Spinal cord (tissue), 10 donors: ENCODE results near the gene OCIAD1. TPM values are rescaled to one million over a fixed set of nuclear protein-coding genes. Genes with fewer than 3 reads are reported as not detected.

Source experiments
- DNase-seq, 6 donors: peaks; one replicate each; pipeline versions ENCODE4 v3.0.0 to v3.0.0-alpha.2; 2013 to 2015; ENCODE audit warnings: low spot score in 6 of 6, low read depth in 4 of 6
- H3K27ac ChIP-seq: one replicate; pipeline ENCODE4 v1.5.1; 2013; ENCODE audit warnings: low read depth, low read length, control low read depth
- H3K27me3 ChIP-seq: one replicate; pipeline ENCODE4 v1.6.1; 2013; ENCODE audit warnings: low read length; ENCODE audit not compliant: control insufficient read depth, insufficient read depth
- H3K36me3 ChIP-seq: one replicate; pipeline ENCODE4 v1.6.1; 2013; ENCODE audit warnings: low read length; ENCODE audit not compliant: control insufficient read depth, insufficient read depth
- H3K4me1 ChIP-seq: one replicate; pipeline ENCODE4 v1.6.1; 2013; ENCODE audit warnings: low read length; ENCODE audit not compliant: control insufficient read depth, insufficient read depth
- H3K4me3 ChIP-seq: one replicate; pipeline ENCODE4 v1.5.1; 2013; ENCODE audit warnings: low read depth, low read length, control low read depth
- H3K9me3 ChIP-seq: one replicate; pipeline ENCODE4 v1.6.1; 2013; ENCODE audit warnings: low read length; ENCODE audit not compliant: control insufficient read depth, insufficient read depth
- WGBS: methylation state at CpG from one replicate; pipeline ENCODE4 v1.1.5; 2013; ENCODE audit warnings: missing lambda C conversion rate; ENCODE audit not compliant: insufficient coverage; 5-methylcytosine and 5-hydroxymethylcytosine counted together
- long read RNA-seq, 4 donors: transcript quantifications; one replicate each; lab custom pipeline, GENCODE V29; 2026
- polyA plus RNA-seq, 2 donors: library from polyadenylated mRNA; unstranded; fragments of 120-200 nt; gene quantifications; one replicate each; pipeline ENCODE4 v1.2.1, GENCODE V29; 2013; ENCODE audit not compliant: insufficient read length in 2 of 2
- total RNA-seq, 2 donors: library from RNA; depleted of rRNA in 1 of 2; stranded (reverse); fragments of 120-200 nt in 1 of 2; fragments of >200 nt in 1 of 2; gene quantifications; one replicate each; pipeline versions ENCODE4 v1.2.3 to v1.2.4, GENCODE V29; 2013 to 2014
- donor health status: healthy.

Gene OCIAD1
- total RNA-seq (100 to 1,000 TPM; 193 to 262 TPM), polyA plus RNA-seq (100 to 1,000 TPM; 354 to 389 TPM)
- long read RNA-seq, donor 1, transcript OCIAD1-201 (9 exons, 1,414 nt), result minor isoform, 28 of 318 reads
- long read RNA-seq, donor 1, transcript OCIAD1-203 (8 exons, 1,306 nt), result major isoform, 30 of 318 reads
- long read RNA-seq, donor 1, transcript OCIAD1-222 (7 exons, 688 nt), result minor isoform, 12 of 318 reads
- long read RNA-seq, donor 1, transcript OCIAD1-202 (9 exons, 1,594 nt), result minor isoform, 16 of 318 reads
- long read RNA-seq, donor 1, partial matches to known transcripts, result 69 of 318 reads
- long read RNA-seq, donor 1, other reads (novel, unspliced or antisense), result 143 of 318 reads
- long read RNA-seq, donor 2, transcript OCIAD1-201 (9 exons, 1,414 nt), result minor isoform, 5 of 29 reads
- long read RNA-seq, donor 2, transcript OCIAD1-203 (8 exons, 1,306 nt), result major isoform, 6 of 29 reads
- long read RNA-seq, donor 2, partial matches to known transcripts, result 0 of 29 reads
- long read RNA-seq, donor 2, other reads (novel, unspliced or antisense), result 7 of 29 reads
- long read RNA-seq, donor 3, transcript OCIAD1-222 (7 exons, 688 nt), result minor isoform, 6 of 71 reads
- long read RNA-seq, donor 3, transcript OCIAD1-202 (9 exons, 1,594 nt), result minor isoform, 7 of 71 reads
- long read RNA-seq, donor 3, transcript OCIAD1-201 (9 exons, 1,414 nt), result major isoform, 22 of 71 reads
- long read RNA-seq, donor 3, transcript OCIAD1-203 (8 exons, 1,306 nt), result minor isoform, 14 of 71 reads
- long read RNA-seq, donor 3, partial matches to known transcripts, result 6 of 71 reads
- long read RNA-seq, donor 3, other reads (novel, unspliced or antisense), result 10 of 71 reads
- long read RNA-seq, donor 4, transcript OCIAD1-202 (9 exons, 1,594 nt), result minor isoform, 15 of 140 reads
- long read RNA-seq, donor 4, transcript OCIAD1-206 (2 exons, 1,916 nt), result minor isoform, 15 of 140 reads
- long read RNA-seq, donor 4, transcript OCIAD1-201 (9 exons, 1,414 nt), result major isoform, 59 of 140 reads
- long read RNA-seq, donor 4, transcript OCIAD1-222 (7 exons, 688 nt), result minor isoform, 17 of 140 reads
- long read RNA-seq, donor 4, partial matches to known transcripts, result 24 of 140 reads
- long read RNA-seq, donor 4, other reads (novel, unspliced or antisense), result 0 of 140 reads

DNA sequence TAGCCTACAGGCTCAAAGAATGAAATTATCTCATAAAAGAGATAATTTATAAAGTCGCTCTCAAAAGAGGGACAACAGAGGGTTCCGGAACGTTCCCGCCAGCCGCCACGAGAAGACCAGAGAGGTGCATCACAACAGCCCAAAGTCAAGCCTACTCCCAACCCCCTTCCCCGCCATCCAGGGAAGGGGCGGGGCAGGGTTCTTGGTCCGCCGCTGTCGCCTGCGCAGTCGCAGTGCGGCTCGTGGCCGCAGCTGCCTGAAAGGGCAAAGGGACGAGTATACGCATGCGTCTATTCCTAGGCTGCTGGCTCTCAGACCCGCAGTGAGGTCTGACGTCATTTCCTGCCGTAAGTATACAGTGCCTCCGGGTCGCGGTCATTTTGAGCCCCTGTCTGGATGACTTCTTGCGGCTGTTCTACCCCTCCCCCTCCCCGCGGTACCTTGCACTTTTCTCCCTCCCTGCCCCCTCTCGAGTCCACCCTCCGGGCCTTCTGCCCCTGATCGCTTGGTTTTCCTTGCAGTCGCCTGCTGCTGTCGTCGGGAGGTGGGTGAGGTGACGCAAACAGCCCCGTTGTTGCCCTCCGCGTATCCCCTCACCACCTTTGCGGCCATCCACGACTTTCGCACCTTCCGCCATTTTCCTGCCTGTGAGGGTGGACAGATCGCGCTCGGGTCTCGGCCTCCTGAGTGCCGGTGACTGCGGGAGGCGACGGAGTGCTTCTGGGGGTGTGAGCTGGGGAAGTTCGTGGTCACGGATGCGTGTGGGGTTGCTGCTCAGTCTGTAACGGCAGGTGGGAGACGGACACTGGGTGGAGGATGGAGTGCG, at the start of gene OCIAD1:
Gene OCIAD1, plus strand, starts transcription at position 383 of the 826 bp plus-strand sequence. CDS start 1,537 bp downstream, outside the sequence.
- Histone ChIP-seq H3K4me3 (peak within 1 kb of the TSS; percentile 90), H3K9me3 (no peaks in the 10 kb centered on the region), H3K27ac (peak within 1 kb of the TSS; percentile 95), H3K27me3 (no peaks in the 10 kb centered on the region), H3K36me3 (peaks cover 22% of the 10 kb centered on the region), H3K4me1 (peaks cover 7% of the 10 kb centered on the region)
- under 1% methylated on average over 53 of the region's 56 CpGs for WGBS
- peak; percentile 95 to 100 (median 99) for DNase-seq

DNA sequence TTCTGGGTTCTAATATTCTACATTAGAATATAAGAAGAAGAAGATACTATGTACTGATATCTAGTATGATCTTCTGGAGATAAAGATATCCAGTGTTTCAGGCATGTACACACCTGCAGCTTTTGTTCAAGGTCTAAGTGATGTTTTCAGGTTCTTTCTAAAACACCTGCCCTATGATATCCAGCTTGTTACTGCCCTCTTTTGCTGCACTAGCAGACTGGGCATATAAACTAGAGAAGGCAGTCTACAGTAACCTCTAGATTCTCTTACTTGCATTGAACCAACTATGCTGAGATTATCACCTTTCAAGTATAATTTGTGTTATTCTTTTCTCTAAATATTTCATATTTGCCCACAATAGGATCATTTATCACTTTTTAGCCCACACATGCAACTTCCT, 48.9 kb upstream of the OCIAD1 start:
- Histone ChIP-seq H3K36me3 (no peaks in the 10 kb centered on the region), H3K9me3 (no peaks in the 10 kb centered on the region), H3K27ac (no peak overlapping the region), H3K27me3 (no peaks in the 10 kb centered on the region), H3K4me3 (no peak overlapping the region), H3K4me1 (peaks cover 4% of the 10 kb centered on the region)
- no peak for DNase-seq

DNA sequence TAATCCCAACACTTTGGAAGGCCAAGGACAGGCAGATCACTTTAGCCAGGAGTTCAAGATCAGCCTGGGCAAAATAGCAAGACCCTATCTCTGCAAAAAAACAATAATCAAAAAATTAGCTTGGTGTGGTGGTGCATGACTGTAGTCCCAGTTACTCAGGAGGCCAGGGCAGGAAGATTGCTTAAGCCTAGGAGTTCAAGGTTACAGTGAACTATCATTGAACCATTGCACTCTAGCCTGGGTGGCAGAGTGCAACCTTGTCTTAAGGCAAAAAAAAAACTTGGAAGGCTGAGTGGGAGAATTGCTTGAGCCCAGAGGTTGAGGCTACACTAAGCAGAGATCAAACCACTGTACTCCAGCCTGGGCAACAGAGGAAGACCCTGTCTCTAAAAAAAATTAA, 45.6 kb upstream of the OCIAD1 start:
- Histone ChIP-seq H3K27me3 (no peaks in the 10 kb centered on the region), H3K4me1 (no peaks in the 10 kb centered on the region), H3K4me3 (no peak overlapping the region), H3K36me3 (no peaks in the 10 kb centered on the region), H3K9me3 (no peaks in the 10 kb centered on the region), H3K27ac (no peak overlapping the region)
- DNase-seq, result no peak

DNA sequence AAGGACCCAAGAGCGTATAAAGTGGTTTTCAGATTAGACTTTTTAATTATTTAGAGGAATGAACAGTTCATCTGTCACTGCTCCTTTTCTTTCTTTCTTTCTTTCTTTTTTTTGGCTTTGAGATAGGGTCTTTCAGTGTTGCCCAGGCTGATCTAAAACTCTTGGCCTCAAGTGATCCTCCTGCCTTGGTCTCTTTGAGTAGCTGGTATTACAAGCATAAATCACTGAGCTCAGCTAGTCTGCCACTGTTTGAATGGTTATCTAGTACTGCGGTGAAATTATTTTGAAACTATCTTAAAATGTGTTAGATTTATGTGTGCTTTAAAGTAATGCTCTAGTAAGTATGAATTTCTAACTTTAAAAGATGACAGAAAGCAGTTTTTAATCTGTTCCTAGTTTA, 44.3 kb upstream of the OCIAD1 start:
- no peaks in the 10 kb centered on the region for H3K27me3 ChIP-seq
- H3K36me3 ChIP-seq, result no peaks in the 10 kb centered on the region
- no peaks in the 10 kb centered on the region for H3K9me3 ChIP-seq
- no peaks in the 10 kb centered on the region for H3K4me1 ChIP-seq
- peak in 1 of 6 donors; percentile 15 for DNase-seq
- H3K4me3 ChIP-seq, result no peak overlapping the region
- no peak overlapping the region for H3K27ac ChIP-seq
- WGBS, result no CpG with 5 or more reads among the region's 2 CpGs

DNA sequence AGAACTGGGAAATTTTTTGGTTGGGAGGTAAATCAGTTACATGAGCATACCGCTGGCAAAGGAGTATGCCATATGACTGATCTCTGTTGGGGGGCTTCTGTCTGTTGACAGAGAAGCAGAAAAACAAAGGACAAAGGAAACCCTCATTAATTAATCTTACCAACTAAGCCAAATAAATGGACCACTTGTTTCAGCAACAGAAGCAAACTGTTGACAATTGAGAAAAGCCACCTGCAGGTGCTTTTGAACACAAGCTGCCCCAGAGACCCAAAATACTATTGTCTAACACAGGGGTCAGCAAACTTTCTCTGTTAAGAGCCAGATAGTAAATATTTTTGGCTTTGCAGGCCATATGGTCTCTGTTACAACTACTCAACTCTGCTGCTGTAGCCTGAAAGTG, 43.8 kb upstream of the OCIAD1 start:
- Histone ChIP-seq H3K4me1 (no peaks in the 10 kb centered on the region), H3K27me3 (no peaks in the 10 kb centered on the region), H3K9me3 (no peaks in the 10 kb centered on the region), H3K36me3 (no peaks in the 10 kb centered on the region), H3K27ac (no peak overlapping the region), H3K4me3 (no peak overlapping the region)
- peak in 2 of 6 donors; percentile 37 to 42 for DNase-seq
- no CpG with 5 or more reads among the region's 1 CpG for WGBS

DNA sequence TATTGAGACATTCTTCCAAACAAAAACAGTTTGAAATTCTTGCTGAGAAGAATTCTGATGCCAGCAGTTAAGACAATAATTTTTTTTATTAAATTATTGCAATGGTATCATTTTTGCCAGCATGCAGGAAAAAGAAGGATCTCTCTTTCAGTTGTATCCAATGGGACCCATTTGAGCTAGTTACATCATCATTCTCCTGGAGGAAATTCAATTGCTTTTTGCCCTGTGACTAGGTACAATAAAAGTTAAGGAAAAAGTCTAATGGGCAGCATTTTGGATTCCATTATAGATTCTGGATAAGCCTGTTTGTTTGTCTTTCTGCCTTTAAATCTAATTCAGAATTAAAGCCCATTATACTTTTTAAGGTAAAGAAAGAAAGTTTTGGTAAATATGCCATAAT, 40.3 kb upstream of the OCIAD1 start:
- no peaks in the 10 kb centered on the region for H3K4me1 ChIP-seq
- no peaks in the 10 kb centered on the region for H3K27me3 ChIP-seq
- no peak for DNase-seq
- no peak overlapping the region for H3K27ac ChIP-seq
- no peaks in the 10 kb centered on the region for H3K9me3 ChIP-seq
- no peaks in the 10 kb centered on the region for H3K36me3 ChIP-seq
- H3K4me3 ChIP-seq, result no peak overlapping the region

DNA sequence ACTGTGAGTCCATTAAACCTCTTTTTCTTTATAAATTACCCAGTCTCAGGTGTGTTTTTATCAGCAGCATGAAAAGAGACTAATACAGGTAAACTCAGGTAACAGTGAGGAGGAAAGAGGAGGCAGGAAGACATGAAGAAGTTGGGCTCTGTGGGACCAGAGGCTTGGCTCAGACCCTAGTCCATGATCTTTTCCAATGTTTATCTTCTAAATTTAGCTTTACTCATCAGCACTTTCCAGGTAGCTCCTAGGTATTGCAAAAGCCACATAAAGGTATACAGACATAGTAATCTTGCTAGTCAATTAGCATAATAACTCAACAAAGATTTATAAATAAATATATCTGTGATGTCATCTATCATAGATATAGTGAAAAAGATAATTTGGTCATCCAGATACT, 39.6 kb upstream of the OCIAD1 start:
- Histone ChIP-seq H3K4me1 (no peaks in the 10 kb centered on the region), H3K9me3 (no peaks in the 10 kb centered on the region), H3K27me3 (no peaks in the 10 kb centered on the region), H3K4me3 (no peak overlapping the region), H3K36me3 (no peaks in the 10 kb centered on the region), H3K27ac (no peak overlapping the region)
- no peak for DNase-seq

- Histone ChIP-seq H3K9me3 (no peaks in the 10 kb centered on the region), H3K27me3 (no peaks in the 10 kb centered on the region)
Measured at GRCh38 chr4:48792348-48793006, 38.4 kb upstream of the OCIAD1 start.

GRCh38 chr4:48795108-48795507, 35.8 kb upstream of the OCIAD1 start:
- DNase-seq, result no peak
- H3K9me3 ChIP-seq, result no peaks in the 10 kb centered on the region
- no peaks in the 10 kb centered on the region for H3K27me3 ChIP-seq
- H3K4me1 ChIP-seq, result no peaks in the 10 kb centered on the region
- WGBS, result no CpG with 5 or more reads among the region's 3 CpGs
- no peaks in the 10 kb centered on the region for H3K36me3 ChIP-seq
- no peak overlapping the region for H3K4me3 ChIP-seq
- H3K27ac ChIP-seq, result no peak overlapping the region

More at GRCh38 chr4:48792348-48793006, 38.4 kb upstream of the OCIAD1 start:
- WGBS, result 93% methylated on average over 2 of the region's 5 CpGs
- no peaks in the 10 kb centered on the region for H3K36me3 ChIP-seq
- DNase-seq, result no peak
- no peak overlapping the region for H3K4me3 ChIP-seq
- H3K4me1 ChIP-seq, result no peaks in the 10 kb centered on the region
- H3K27ac ChIP-seq, result no peak overlapping the region
